Testis (tissue), 3 donors: ENCODE measurements around the gene CMTM2. TPM values are rescaled to one million over a fixed set of nuclear protein-coding genes. Genes with fewer than 3 reads are reported as not detected.
A peak's percentile ranks its signal among the peaks of the same experiment; 100 is the strongest.

Source experiments
- DNase-seq: peaks from one replicate; pipeline ENCODE4 v3.0.0-alpha.2; 2019
- H3K27ac ChIP-seq, 2 donors: fragments of 200-600 bp; sonication (generic); one replicate each; pipeline ENCODE4 v1.5.1; 2019
- H3K27me3 ChIP-seq: fragments of 200-600 bp; sonication (generic); one replicate; pipeline ENCODE4 v1.5.1; 2019
- H3K36me3 ChIP-seq: fragments of 200-600 bp; sonication (generic); one replicate; pipeline ENCODE4 v1.5.1; 2017; ENCODE audit warnings: low read depth; ENCODE audit errors: missing control alignments
- H3K4me1 ChIP-seq: fragments of 200-600 bp; sonication (generic); one replicate; pipeline ENCODE4 v1.5.1; 2019
- H3K4me3 ChIP-seq, 2 donors: fragments of 200-600 bp; sonication (generic); one replicate each; pipeline ENCODE4 v1.5.1; 2017 to 2019
- H3K9me3 ChIP-seq: fragments of 200-600 bp; sonication (generic); one replicate; pipeline ENCODE4 v1.5.1; 2017
- CTCF ChIP-seq, 3 experiments: fragments of 450-650 bp in 2 of 3; fragments of 200-600 bp in 1 of 3; sonication (generic) in 1 of 3; IDR thresholded peaks; one replicate each; pipeline ENCODE4 v1.5.1; 2016 to 2019; ENCODE audit warnings: antibody characterized with exemption in 3 of 3, mild to moderate bottlenecking in 2 of 3, moderate library complexity in 1 of 3
- POLR2A ChIP-seq: fragments of 450-650 bp; IDR thresholded peaks from one replicate; pipeline ENCODE4 v1.6.1; 2017; ENCODE audit warnings: antibody characterized with exemption, mild to moderate bottlenecking, moderate library complexity
- WGBS, 2 donors: methylation state at CpG; one replicate each; pipeline ENCODE4 v1.1.5; 2018; 5-methylcytosine and 5-hydroxymethylcytosine counted together
- intact Hi-C: fragments of 100-400 bp; cut with DNase I; formaldehyde crosslinking; loops from one replicate; pipeline ENCODE4 v1.15.1; 2023; ENCODE audit warnings: low total_unique reads
- polyA plus RNA-seq: library from polyadenylated mRNA; stranded (reverse); fragments of 350-450 nt; fragmentation: Illumina TruSeq; extraction: RNeasy Lipid Tissue Mini Kit (QIAGEN cat#74804); gene quantifications from one replicate; pipeline ENCODE4 v1.2.3, GENCODE V29; 2014; ENCODE audit warnings: low read depth, low replicate concordance; ENCODE audit not compliant: insufficient read depth
- total RNA-seq, 2 donors: library from RNA; depleted of rRNA; stranded (reverse); fragments of >200 nt; gene quantifications; one replicate each; pipeline ENCODE4 v1.2.3, GENCODE V29; 2016

CMTM2 gene
- total and polyA plus RNA-seq, 3 donors from 2014 or later, result 307 to 1,249 (median 454) TPM

- H3K27ac ChIP-seq, result no peak overlapping the region
- H3K4me1 ChIP-seq, result peaks cover 9% of the 10 kb centered on the region
- WGBS, 2 donors, result 84 to 93% methylated on average over 4 of the region's 4 CpGs
- H3K9me3 ChIP-seq, result no peaks in the 10 kb centered on the region
- no peak for DNase-seq
- H3K27me3 ChIP-seq, result no peaks in the 10 kb centered on the region
- H3K36me3 ChIP-seq, result no peaks in the 10 kb centered on the region
- TF ChIP-seq CTCF (IDR thresholded peaks at IDR 0.05), result no peak
- no peak overlapping the region for H3K4me3 ChIP-seq
- intact Hi-C loops, result loop anchor here (10.0 kb wide), 1 partner anchor 115 kb away; no protein-coding TSS in a partner anchor
Observed at GRCh38 chr16:66599726-66600125, 20.5 kb downstream of the CMTM2 start.

DNA sequence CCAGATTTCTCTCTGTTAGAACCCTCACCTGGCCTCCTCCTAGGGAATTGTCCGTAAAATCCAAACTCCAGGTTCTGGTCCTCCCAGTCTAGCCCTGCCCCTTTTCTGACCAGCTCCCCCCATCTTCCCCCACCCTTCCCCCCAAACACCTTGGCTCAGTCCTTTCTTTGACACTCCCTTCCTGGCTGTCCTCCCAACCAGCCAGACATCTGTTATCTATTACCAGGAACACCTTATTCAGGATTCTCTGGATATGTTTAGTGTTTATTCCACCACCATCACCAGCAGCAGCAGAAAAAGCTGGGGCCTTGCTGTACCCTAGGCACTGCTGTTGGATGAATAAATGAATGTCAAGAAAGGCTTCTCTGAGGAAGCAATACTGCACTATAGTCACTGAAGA is 21.2 kb downstream of the CMTM2 start:
- Histone ChIP-seq H3K27ac (no peak overlapping the region), H3K36me3 (no peaks in the 10 kb centered on the region), H3K4me3 (no peak overlapping the region), H3K27me3 (no peaks in the 10 kb centered on the region), H3K4me1 (peaks cover 9% of the 10 kb centered on the region), H3K9me3 (no peaks in the 10 kb centered on the region)
- TF ChIP-seq POLR2A (no peak), CTCF (IDR thresholded peaks at IDR 0.05) (no peak)
- intact Hi-C loops, result loop anchor here (10.0 kb wide), 1 partner anchor 116 kb away; no protein-coding TSS in a partner anchor
- 92 to 100% methylated on average over 1 of the region's 1 CpG for WGBS, 2 donors
- no peak for DNase-seq

DNA sequence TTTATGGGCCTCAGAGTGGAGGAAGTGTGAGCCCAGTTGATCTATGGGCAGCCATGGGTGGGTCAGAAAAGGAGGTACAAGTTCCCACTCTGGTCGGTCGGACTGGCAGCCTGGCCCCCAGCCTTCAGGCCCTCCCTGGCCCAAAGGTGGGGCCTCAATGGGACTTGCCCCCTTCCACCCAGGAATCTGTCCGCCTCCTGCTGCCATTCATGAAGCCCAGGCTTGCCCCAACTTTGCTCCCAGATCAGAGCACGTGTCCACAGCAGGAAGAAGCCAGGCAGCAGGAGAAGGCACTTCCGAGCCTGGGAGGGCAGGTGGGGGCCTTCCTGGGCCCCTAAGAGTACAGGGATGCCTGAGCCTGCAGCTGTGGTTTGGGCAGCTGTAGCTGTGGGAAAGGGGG is 22.2 kb downstream of the CMTM2 start:
- peaks cover 18% of the 10 kb centered on the region for H3K4me1 ChIP-seq
- 94 to 98% methylated on average over 3 to 5 of the region's 5 CpGs for WGBS, 2 donors
- H3K27ac ChIP-seq, result no peak overlapping the region
- no peak for TF ChIP-seq POLR2A
- TF ChIP-seq CTCF (IDR thresholded peaks at IDR 0.05), result no peak
- no peaks in the 10 kb centered on the region for H3K36me3 ChIP-seq
- no peaks in the 10 kb centered on the region for H3K9me3 ChIP-seq
- intact Hi-C loops, result loop anchor here (10.0 kb wide), 1 partner anchor 117 kb away; no protein-coding TSS in a partner anchor
- DNase-seq, result no peak
- H3K27me3 ChIP-seq, result no peaks in the 10 kb centered on the region
- H3K4me3 ChIP-seq, result no peak overlapping the region

DNA sequence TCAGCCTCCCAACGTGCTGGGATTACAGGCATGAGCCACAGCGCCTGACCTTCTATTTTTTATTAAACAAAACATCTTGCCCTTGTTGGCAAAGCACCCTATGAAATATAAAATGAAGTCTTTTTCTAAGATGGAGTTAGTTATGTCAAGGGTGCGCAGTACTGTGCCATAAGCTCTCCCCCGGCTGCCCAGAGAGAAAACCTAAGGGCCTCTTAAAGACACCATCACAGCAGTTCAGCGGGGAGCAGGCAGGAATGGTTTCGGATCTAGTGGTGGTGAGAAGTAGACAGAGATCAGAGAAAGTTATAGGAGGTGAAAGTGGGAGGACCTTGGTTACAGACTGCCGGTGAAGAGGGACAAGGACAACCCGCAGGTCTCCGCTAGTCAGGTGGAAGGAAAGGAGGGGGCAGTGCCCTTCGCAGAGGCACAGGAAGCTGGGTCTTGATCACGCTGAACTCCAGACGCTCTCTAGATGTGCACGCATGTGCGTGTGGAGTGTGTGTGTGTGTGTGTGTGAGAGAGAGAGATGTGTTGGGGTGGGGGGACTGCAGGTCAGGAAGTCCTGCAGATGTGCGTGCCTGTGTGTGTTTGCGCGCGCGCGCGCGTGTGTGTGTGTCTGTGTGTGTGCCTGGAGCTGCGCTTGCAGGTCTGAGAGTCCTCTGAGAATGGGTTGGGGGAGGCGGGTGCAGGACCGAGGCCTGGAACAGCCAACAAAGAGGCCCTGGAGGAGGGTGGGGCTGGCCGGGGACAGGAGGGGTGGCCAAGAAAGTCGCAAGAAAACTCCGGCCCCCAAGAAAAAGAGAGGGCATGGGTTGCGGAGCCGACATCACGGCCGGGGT is 24.5 kb downstream of the CMTM2 start:
- Histone ChIP-seq H3K27ac (peak overlapping the region; percentile 90 to 96), H3K4me3 (peak overlapping the region; percentile 87 to 97), H3K9me3 (no peaks in the 10 kb centered on the region), H3K36me3 (no peaks in the 10 kb centered on the region), H3K27me3 (no peaks in the 10 kb centered on the region), H3K4me1 (peaks cover 28% of the 10 kb centered on the region)
- no peak for TF ChIP-seq POLR2A
- TF ChIP-seq CTCF (IDR thresholded peaks at IDR 0.05), result no peak
- intact Hi-C loops, result loop anchor here (10.0 kb wide), 1 partner anchor 119 kb away; no protein-coding TSS in a partner anchor
- 6% methylated on average over 32 of the region's 32 CpGs for WGBS, 2 donors
- peak; percentile 81 for DNase-seq
